H1 (cell line): ENCODE data around the gene VDR. TPM values are rescaled to one million over a fixed set of nuclear protein-coding genes. Genes with fewer than 3 reads are reported as not detected.

ENCODE experiments used
- CTCF ChIA-PET: fragments of 300-600 bp; sonication (Branson Sonifier 250); formaldehyde crosslinking; loops from one replicate; lab custom pipeline; 2021; ENCODE audit not compliant: partially characterized antibody; lab: Charles Lee
- POLR2A ChIA-PET: fragments of 300-600 bp; sonication (Branson Sonifier 250); formaldehyde crosslinking; loops from one replicate; lab custom pipeline; 2021; ENCODE audit warnings: inconsistent platforms; ENCODE audit not compliant: partially characterized antibody; lab: Charles Lee
- DNase-seq, 2 experiments: peaks; one replicate each; pipeline versions ENCODE4 v3.0.0 to v3.0.0-alpha.2; 2010 to 2022; ENCODE audit warnings: low spot score in 2 of 2, low read depth in 1 of 2, mixed read lengths in 1 of 2
- FAIRE-seq: peaks from 2 replicates; lab custom pipeline; 2011; peaks lifted over from hg19 to GRCh38; lab: Jason Lieb, UNC
- H2AFZ ChIP-seq: 2 replicates; pipeline ENCODE4 v1.8.1; 2012; ENCODE audit warnings: low read length, inconsistent platforms
- H2AK5ac ChIP-seq: 2 replicates; pipeline ENCODE4 v1.6.1; 2013; ENCODE audit warnings: low read depth, low read length
- H2BK120ac ChIP-seq: replicated peaks from 2 replicates; pipeline ENCODE3; 2013; ENCODE audit warnings: low read depth, low read length, inconsistent platforms
- H2BK12ac ChIP-seq: 2 replicates; pipeline ENCODE4 v1.6.1; 2013; ENCODE audit warnings: low read depth, low read length
- H2BK15ac ChIP-seq: 2 replicates; pipeline ENCODE4 v1.6.1; 2013; ENCODE audit warnings: low read length
- H2BK20ac ChIP-seq: 2 replicates; pipeline ENCODE4 v1.6.1; 2013; ENCODE audit warnings: low read length
- H2BK5ac ChIP-seq: 2 replicates; pipeline ENCODE4 v1.6.1; 2013; ENCODE audit warnings: low read depth, low read length
- H3K14ac ChIP-seq: 2 replicates; pipeline ENCODE4 v1.6.1; 2013; ENCODE audit warnings: inconsistent platforms; ENCODE audit not compliant: insufficient read length
- H3K18ac ChIP-seq: 2 replicates; pipeline ENCODE4 v1.6.1; 2013; ENCODE audit warnings: low read length; ENCODE audit errors: extremely low read depth
- H3K23ac ChIP-seq: 2 replicates; pipeline ENCODE4 v1.6.1; 2013; ENCODE audit warnings: inconsistent platforms; ENCODE audit not compliant: insufficient read length
- H3K23me2 ChIP-seq: 2 replicates; pipeline ENCODE4 v1.6.1; 2013; ENCODE audit warnings: low read depth, low read length
- H3K27ac ChIP-seq: 2 replicates; pipeline ENCODE4 v1.6.1; 2011; ENCODE audit warnings: low read depth, low read length, inconsistent platforms
- H3K27me3 ChIP-seq, 4 experiments: replicated peaks in 1 of 4; 1 replicate in 1 of 4; 2 replicates in 3 of 4; pipeline versions ENCODE4 v1.6.1 to v1.8.1; 2011 to 2013; ENCODE audit warnings: low read length in 3 of 4, mild to moderate bottlenecking in 3 of 4, inconsistent platforms in 2 of 4, mixed read lengths in 2 of 4, moderate library complexity in 1 of 4; ENCODE audit not compliant: control insufficient read depth in 3 of 4, insufficient read depth in 3 of 4; ENCODE audit errors: extremely low read depth in 1 of 4
- H3K36me3 ChIP-seq, 4 experiments: 2 replicates each; pipeline versions ENCODE4 v1.6.1 to v1.8.1; 2011 to 2013; ENCODE audit warnings: mild to moderate bottlenecking in 4 of 4, low read length in 3 of 4, moderate library complexity in 2 of 4, control low read depth in 1 of 4, inconsistent platforms in 1 of 4; ENCODE audit not compliant: insufficient read depth in 4 of 4, control insufficient read depth in 2 of 4
- H3K4ac ChIP-seq: replicated peaks from 2 replicates; pipeline ENCODE3; 2013; ENCODE audit warnings: low read length, low read depth, mixed read lengths, inconsistent platforms; ENCODE audit not compliant: insufficient read length
- H3K4me1 ChIP-seq, 4 experiments: replicated peaks in 1 of 4; 1 replicate in 1 of 4; 2 replicates in 3 of 4; pipeline versions ENCODE4 v1.6.1 to v1.8.1; 2011 to 2013; ENCODE audit warnings: low read length in 3 of 4, inconsistent platforms in 2 of 4, mixed read lengths in 1 of 4; ENCODE audit not compliant: insufficient read depth in 4 of 4, control insufficient read depth in 3 of 4
- H3K4me2 ChIP-seq, 2 experiments: 2 replicates each; pipeline versions ENCODE4 v1.6.1 to v1.8.1; 2011 to 2013; ENCODE audit warnings: low read depth in 2 of 2, low read length in 2 of 2, control low read depth in 1 of 2, inconsistent platforms in 1 of 2, mild to moderate bottlenecking in 1 of 2; ENCODE audit not compliant: insufficient read depth in 1 of 2
- H3K4me3 ChIP-seq, 4 experiments: fragments of 200-600, 300-600 bp in 1 of 4; sonication (generic), shearing (Covaris generic), sonication (Bioruptor Twin) in 1 of 4; 2 replicates each; pipeline versions ENCODE4 v1.5.1 to v1.8.1; 2011 to 2016; ENCODE audit warnings: low read length in 4 of 4, low read depth in 3 of 4, control low read depth in 2 of 4, inconsistent platforms in 2 of 4, mild to moderate bottlenecking in 2 of 4, mixed read lengths in 1 of 4, moderate library complexity in 1 of 4; ENCODE audit not compliant: insufficient read depth in 2 of 4; ENCODE audit errors: extremely low read depth in 1 of 4
- H3K56ac ChIP-seq: replicated peaks from 2 replicates; pipeline ENCODE3; 2013; ENCODE audit warnings: low read depth, mild to moderate bottlenecking, mixed read lengths, low read length, inconsistent platforms; ENCODE audit not compliant: insufficient read length
- H3K79me1 ChIP-seq: 2 replicates; pipeline ENCODE4 v1.6.1; 2013; ENCODE audit warnings: low read depth, low read length, control low read depth
- H3K79me2 ChIP-seq, 2 experiments: 2 replicates each; pipeline versions ENCODE4 v1.6.1 to v1.8.1; 2012 to 2013; ENCODE audit warnings: low read length in 2 of 2, mild to moderate bottlenecking in 2 of 2, inconsistent platforms in 1 of 2; ENCODE audit not compliant: insufficient read depth in 2 of 2, control insufficient read depth in 1 of 2
- H3K9ac ChIP-seq, 4 experiments: replicated peaks in 1 of 4; 1 replicate in 1 of 4; 2 replicates in 3 of 4; pipeline versions ENCODE4 v1.6.1 to v1.8.1; 2011 to 2013; ENCODE audit warnings: low read depth in 3 of 4, low read length in 3 of 4, control low read depth in 2 of 4, mild to moderate bottlenecking in 2 of 4, moderate library complexity in 2 of 4, inconsistent platforms in 1 of 4; ENCODE audit errors: extremely low read depth in 1 of 4
- H3K9me3 ChIP-seq, 2 experiments: 2 replicates each; pipeline versions ENCODE4 v1.6.1 to v1.8.1; 2012 to 2013; ENCODE audit warnings: mild to moderate bottlenecking in 2 of 2, moderate library complexity in 2 of 2, control low read depth in 1 of 2, inconsistent platforms in 1 of 2, low read depth in 1 of 2, low read length in 1 of 2, mixed read lengths in 1 of 2; ENCODE audit not compliant: insufficient read depth in 2 of 2
- H4K20me1 ChIP-seq, 2 experiments: replicated peaks in 1 of 2; 2 replicates each; pipeline versions ENCODE3 to v1.8.1; 2011 to 2013; ENCODE audit warnings: inconsistent platforms in 2 of 2, low read length in 2 of 2, mild to moderate bottlenecking in 1 of 2; ENCODE audit not compliant: insufficient read depth in 2 of 2, control insufficient read depth in 1 of 2
- H4K5ac ChIP-seq: 2 replicates; pipeline ENCODE4 v1.6.1; 2013; ENCODE audit warnings: low read length, low read depth, mixed read lengths, inconsistent platforms; ENCODE audit not compliant: insufficient read length
- H4K8ac ChIP-seq: 2 replicates; pipeline ENCODE4 v1.8.0; 2013; ENCODE audit warnings: mild to moderate bottlenecking, moderate library complexity, low read length, inconsistent platforms; ENCODE audit not compliant: insufficient read depth; ENCODE audit errors: extremely low read depth
- H4K91ac ChIP-seq: replicated peaks from 2 replicates; pipeline ENCODE3; 2013; ENCODE audit warnings: low read length, mixed read lengths, inconsistent platforms; ENCODE audit not compliant: insufficient read length
- CHD1 ChIP-seq: IDR thresholded peaks from 2 replicates; pipeline ENCODE4 v1.6.1; 2012; ENCODE audit warnings: low read depth, low read length, improper control_type of control experiment
- FOSL1 ChIP-seq: IDR thresholded peaks from 2 replicates; pipeline ENCODE4 v1.6.1; 2011; ENCODE audit warnings: mild to moderate bottlenecking, low read depth, low read length, moderate library complexity; ENCODE audit not compliant: insufficient read depth
- SP4 ChIP-seq: IDR thresholded peaks from 2 replicates; pipeline ENCODE4 v1.6.1; 2012; ENCODE audit warnings: low read length, inconsistent platforms
- TAF7 ChIP-seq: optimal IDR thresholded peaks from 2 replicates; pipeline ENCODE3; 2011; ENCODE audit warnings: low read depth, mild to moderate bottlenecking, inconsistent platforms, low read length, moderate library complexity, borderline replicate concordance
- WGBS, 2 experiments: shearing (Covaris generic) in 1 of 2; methylation state at CpG; one replicate each; pipeline versions ENCODE4 v1.1.6 to v1.1.7; 2013 to 2015; ENCODE audit warnings: low lambda C conversion rate in 2 of 2, mixed read lengths in 2 of 2, inconsistent platforms in 1 of 2, low coverage in 1 of 2, missing lambda C conversion rate in 1 of 2; ENCODE audit not compliant: insufficient replicate concordance in 2 of 2, insufficient coverage in 1 of 2, insufficient read length in 1 of 2; ENCODE audit errors: extremely low coverage in 1 of 2, missing lambda C conversion rate in 1 of 2; 5-methylcytosine and 5-hydroxymethylcytosine counted together
- polyA plus RNA-seq, 7 experiments: library from polyadenylated mRNA; depleted of rRNA in 3 of 7; stranded (reverse) in 5 of 7; unstranded in 2 of 7; fragments of >200 nt in 5 of 7; fragments of 200-250 nt in 2 of 7; gene quantifications; 1 replicate in 5 of 7; 2 replicates in 1 of 7; 4 replicates in 1 of 7; pipeline versions ENCODE4 v1.2.1 to v1.2.3, GENCODE V29; 2011 to 2013; ENCODE audit warnings: missing spikeins in 2 of 7, mixed read lengths in 2 of 7
- total RNA-seq: library from RNA; stranded (reverse); fragmentation: NEBNext Ultra II Directional; extraction: Animal tissue kit (Norgen Biotek cat#: 25700); gene quantifications from 2 replicates; pipeline ENCODE4 v1.2.1, GENCODE V29; 2021

Gene VDR
- total and polyA plus RNA-seq, 2 of the 8 experiments (the other 6 are each of a cell fraction or from before 2014, with no cell fraction given): 0.44 to 0.65 TPM

- ChIA-PET POLR2A (interaction anchor here (2.0 to 29.3 kb wide), 2 partner anchors 11 to 15 kb away, joined by 22 to 480 read pairs; no protein-coding TSS in a partner anchor), CTCF (interaction anchor here (1.4 to 58.8 kb wide), 5 partner anchors 9 to 80 kb away, joined by 6 to 2001 read pairs (median 55); no protein-coding TSS in a partner anchor)
- Histone ChIP-seq H3K23me2 (peaks cover 9% of the 10 kb centered on the region), H3K14ac (no peak overlapping the region), H2AK5ac (no peak overlapping the region), H2BK5ac (no peak overlapping the region), H2BK120ac (no peak overlapping the region), H3K56ac (no peak overlapping the region), H3K4me1 (peaks cover 0 to 28% (median 21%) of the 10 kb centered on the region in 4 experiments; a peak in 6 of 7 replicates), H2BK15ac (no peak overlapping the region), H3K23ac (no peak overlapping the region), H3K9me3 (no peaks in the 10 kb centered on the region), H4K91ac (no peak overlapping the region), H3K4me2 (no peak overlapping the region), H2AFZ (no peak overlapping the region), H3K79me2 (peaks cover 0 to 16% of the 10 kb centered on the region in 2 experiments; a peak in 2 of 4 replicates), H3K9ac (no peak overlapping the region), H3K79me1 (peaks cover 4% of the 10 kb centered on the region), H3K27me3 (no peaks in the 10 kb centered on the region; a peak in 2 of 7 replicates), H3K4me3 (no peak overlapping the region), H3K36me3 (no peaks in the 10 kb centered on the region), H4K8ac (no peak overlapping the region), H4K5ac (no peak overlapping the region), H3K18ac (no peak overlapping the region), H4K20me1 (peaks cover 0 to 4% of the 10 kb centered on the region in 2 experiments), H2BK12ac (no peak overlapping the region), H3K27ac (no peak overlapping the region), H2BK20ac (no peak overlapping the region), H3K4ac (no peak overlapping the region)
- FAIRE-seq (no peak), DNase-seq (no peak)
- TF ChIP-seq TAF7 (no peak), SP4 (no peak), CHD1 (no peak), FOSL1 (no peak)
- 92% methylated on average over 3 of the region's 3 CpGs; no CpG with 5 or more reads in 1 of the 2 experiments for WGBS, 2 experiments
These were observed 81.9 kb downstream of the VDR start for GRCh38 chr12:47822863-47823262.
